Caco-2 (cell line): ENCODE data around the gene FBXW7. TPM values are rescaled to one million over a fixed set of nuclear protein-coding genes. Genes with fewer than 3 reads are reported as not detected.

Experiments used
- BruUV-seq: library from RNA; stranded (reverse); fragments of 400-500 nt; replicated peaks from 2 replicates; lab custom pipeline; 2021; lab: Mats Ljungman, UMichigan
- CTCF ChIA-PET: fragments of 300-600 bp; sonication (Branson Sonifier 250); formaldehyde crosslinking; loops from one replicate; lab custom pipeline; 2022; ENCODE audit warnings: antibody characterized with exemption; lab: Charles Lee
- POLR2A ChIA-PET: fragments of 300-600 bp; sonication (Branson Sonifier 250); formaldehyde crosslinking; loops from one replicate; lab custom pipeline; 2022; ENCODE audit warnings: antibody characterized with exemption; lab: Charles Lee
- DNase-seq, 2 experiments: peaks; one replicate each; pipeline versions ENCODE4 v3.0.0 to v3.0.0-alpha.2; 2020 to 2022
- H3K27me3 ChIP-seq: replicated peaks from 2 replicates; pipeline ENCODE4 v1.6.0; 2011; ENCODE audit warnings: low read length; ENCODE audit not compliant: control insufficient read depth, insufficient read depth
- H3K36me3 ChIP-seq: 2 replicates; pipeline ENCODE4 v1.5.1; 2011; ENCODE audit warnings: low read length; ENCODE audit not compliant: control insufficient read depth, insufficient read depth
- H3K4me1 ChIP-seq: fragments of 250-450 bp; sonication (Bioruptor Pico); 2 replicates; pipeline ENCODE4 v1.5.1; 2020; ENCODE audit warnings: mild to moderate bottlenecking
- H3K4me3 ChIP-seq: 2 replicates; pipeline ENCODE4 v1.5.1; 2011; ENCODE audit warnings: low read depth, mild to moderate bottlenecking, control low read depth, low read length
- H3K9me3 ChIP-seq: fragments of 250-450 bp; sonication (Bioruptor Pico); 2 replicates; pipeline ENCODE4 v1.5.1; 2020; ENCODE audit warnings: mild to moderate bottlenecking, moderate library complexity
- H3K27ac Mint-ChIP-seq: one replicate; pipeline ENCODE4 v1.8.0; 2022; ENCODE audit warnings: mixed read lengths; ENCODE audit not compliant: unreplicated experiment
- H3K27me3 Mint-ChIP-seq: one replicate; pipeline ENCODE4 v1.8.0; 2022; ENCODE audit warnings: mixed read lengths; ENCODE audit not compliant: insufficient read depth, unreplicated experiment
- H3K36me3 Mint-ChIP-seq: one replicate; pipeline ENCODE4 v1.8.0; 2022; ENCODE audit warnings: mild to moderate bottlenecking, mixed read lengths; ENCODE audit not compliant: insufficient read depth, unreplicated experiment
- H3K4me1 Mint-ChIP-seq: one replicate; pipeline ENCODE4 v1.8.0; 2022; ENCODE audit warnings: low read depth, mixed read lengths; ENCODE audit not compliant: unreplicated experiment
- H3K4me3 Mint-ChIP-seq: one replicate; pipeline ENCODE4 v1.8.0; 2022; ENCODE audit warnings: mild to moderate bottlenecking, moderate library complexity, mixed read lengths; ENCODE audit not compliant: unreplicated experiment
- H3K9me3 Mint-ChIP-seq: one replicate; pipeline ENCODE4 v1.8.0; 2022; ENCODE audit warnings: mixed read lengths; ENCODE audit not compliant: unreplicated experiment
- intact Hi-C: fragments of 100-400 bp; cut with micrococcal nuclease; formaldehyde crosslinking; loops from one replicate; pipeline ENCODE4 v1.10.0; 2022; ENCODE audit not compliant: unreplicated experiment
- total RNA-seq: library from RNA; stranded (reverse); gene quantifications from 2 replicates; pipeline ENCODE4 v1.2.3, GENCODE V29; 2022
- TF ChIP-seq, protein P1 (sequence below), 2 experiments: fragments of 200-600 bp in 1 of 2; IDR thresholded peaks; 1 replicate in 1 of 2; 2 replicates in 1 of 2; pipeline versions ENCODE4 v1.5.1 to v1.8.0; 2011 to 2022; ENCODE audit warnings: antibody characterized with exemption in 1 of 2, control low read depth in 1 of 2, inconsistent platforms in 1 of 2, low read depth in 1 of 2, low read length in 1 of 2, mild to moderate bottlenecking in 1 of 2, moderate library complexity in 1 of 2; ENCODE audit not compliant: insufficient read depth in 1 of 2, severe bottlenecking in 1 of 2, unreplicated experiment in 1 of 2

The FBXW7 gene
- total RNA-seq, 1 experiment from 2014 or later = 34.1 TPM

- H3K4me3 Mint-ChIP-seq = no peak overlapping the region
- Histone ChIP-seq H3K27me3 (no peaks in the 10 kb centered on the region), H3K4me3 (no peak overlapping the region), H3K9me3 (no peaks in the 10 kb centered on the region), H3K36me3 (no peaks in the 10 kb centered on the region), H3K4me1 (peaks cover 27% of the 10 kb centered on the region)
- no peaks in the 10 kb centered on the region for H3K36me3 Mint-ChIP-seq
- H3K27ac Mint-ChIP-seq = no peak overlapping the region
- CTCF ChIA-PET = interaction anchor here (1.0 to 1.2 kb wide), 2 partner anchors 38 to 40 kb away, joined by 4 to 8 read pairs; no protein-coding TSS in a partner anchor
- TF ChIP-seq, protein P1, sequence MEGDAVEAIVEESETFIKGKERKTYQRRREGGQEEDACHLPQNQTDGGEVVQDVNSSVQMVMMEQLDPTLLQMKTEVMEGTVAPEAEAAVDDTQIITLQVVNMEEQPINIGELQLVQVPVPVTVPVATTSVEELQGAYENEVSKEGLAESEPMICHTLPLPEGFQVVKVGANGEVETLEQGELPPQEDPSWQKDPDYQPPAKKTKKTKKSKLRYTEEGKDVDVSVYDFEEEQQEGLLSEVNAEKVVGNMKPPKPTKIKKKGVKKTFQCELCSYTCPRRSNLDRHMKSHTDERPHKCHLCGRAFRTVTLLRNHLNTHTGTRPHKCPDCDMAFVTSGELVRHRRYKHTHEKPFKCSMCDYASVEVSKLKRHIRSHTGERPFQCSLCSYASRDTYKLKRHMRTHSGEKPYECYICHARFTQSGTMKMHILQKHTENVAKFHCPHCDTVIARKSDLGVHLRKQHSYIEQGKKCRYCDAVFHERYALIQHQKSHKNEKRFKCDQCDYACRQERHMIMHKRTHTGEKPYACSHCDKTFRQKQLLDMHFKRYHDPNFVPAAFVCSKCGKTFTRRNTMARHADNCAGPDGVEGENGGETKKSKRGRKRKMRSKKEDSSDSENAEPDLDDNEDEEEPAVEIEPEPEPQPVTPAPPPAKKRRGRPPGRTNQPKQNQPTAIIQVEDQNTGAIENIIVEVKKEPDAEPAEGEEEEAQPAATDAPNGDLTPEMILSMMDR (IDR thresholded peaks at IDR 0.05; ENCODE audit: insufficient read depth in 1 of 2, low read depth in 1 of 2, low read length in 1 of 2, severe bottlenecking in 1 of 2, unreplicated experiment in 1 of 2) = peak in 1 of 2 experiments; percentile 17
- BruUV-seq = no TSS peak
- no peaks in the 10 kb centered on the region for H3K27me3 Mint-ChIP-seq
- intact Hi-C loops = loop anchor here (1.0 kb wide), 2 partner anchors 76 to 180 kb away; partner anchors contain the start of gene FBXW7
- H3K9me3 Mint-ChIP-seq = no peaks in the 10 kb centered on the region
- peak in 1 of 2 experiments; percentile 47 for DNase-seq
- H3K4me1 Mint-ChIP-seq = peaks cover 22% of the 10 kb centered on the region
- POLR2A ChIA-PET = no interaction called here
Measured at GRCh38 chr4:152460488-152460887, 75.4 kb downstream of the FBXW7 start.

GRCh38 chr4:152459326-152459725 lies 76.6 kb downstream of the FBXW7 start:
- BruUV-seq = no TSS peak
- no peaks in the 10 kb centered on the region for H3K9me3 Mint-ChIP-seq
- intact Hi-C loops = no loop called here
- H3K27ac Mint-ChIP-seq = no peak overlapping the region
- peaks cover 25% of the 10 kb centered on the region for H3K4me1 Mint-ChIP-seq
- no peaks in the 10 kb centered on the region for H3K36me3 Mint-ChIP-seq
- H3K4me3 Mint-ChIP-seq = no peak overlapping the region
- no peak overlapping the region for H3K4me3 ChIP-seq
- ChIA-PET POLR2A (no interaction called here), CTCF (interaction anchor here (0.6 kb wide), 1 partner anchor 77 kb away, joined by 3 read pairs; no protein-coding TSS in a partner anchor)
- H3K27me3 ChIP-seq = no peaks in the 10 kb centered on the region
- no peaks in the 10 kb centered on the region for H3K27me3 Mint-ChIP-seq
- H3K36me3 ChIP-seq = no peaks in the 10 kb centered on the region
- no peak for DNase-seq
- TF ChIP-seq, protein P1 (IDR thresholded peaks at IDR 0.05; ENCODE audit: insufficient read depth in 1 of 2, low read depth in 1 of 2, low read length in 1 of 2, severe bottlenecking in 1 of 2, unreplicated experiment in 1 of 2) = no peak
- peaks cover 26% of the 10 kb centered on the region for H3K4me1 ChIP-seq
- no peaks in the 10 kb centered on the region for H3K9me3 ChIP-seq

GRCh38 chr4:152458801-152459302 lies 77.0 kb downstream of the FBXW7 start:
- no peaks in the 10 kb centered on the region for H3K27me3 Mint-ChIP-seq
- H3K4me3 ChIP-seq = no peak overlapping the region
- no peaks in the 10 kb centered on the region for H3K9me3 Mint-ChIP-seq
- DNase-seq = no peak
- H3K27me3 ChIP-seq = no peaks in the 10 kb centered on the region
- H3K36me3 Mint-ChIP-seq = no peaks in the 10 kb centered on the region
- no peaks in the 10 kb centered on the region for H3K36me3 ChIP-seq
- POLR2A ChIA-PET = no interaction called here
- H3K4me3 Mint-ChIP-seq = no peak overlapping the region
- intact Hi-C loops = no loop called here
- no peaks in the 10 kb centered on the region for H3K9me3 ChIP-seq
- H3K4me1 ChIP-seq = peaks cover 21% of the 10 kb centered on the region
- TF ChIP-seq, protein P1 (IDR thresholded peaks at IDR 0.05; ENCODE audit: insufficient read depth in 1 of 2, low read depth in 1 of 2, low read length in 1 of 2, severe bottlenecking in 1 of 2, unreplicated experiment in 1 of 2) = no peak
- BruUV-seq = no TSS peak
- CTCF ChIA-PET = interaction anchor here (0.6 kb wide), 1 partner anchor 77 kb away, joined by 3 read pairs; no protein-coding TSS in a partner anchor
- peaks cover 20% of the 10 kb centered on the region for H3K4me1 Mint-ChIP-seq
- no peak overlapping the region for H3K27ac Mint-ChIP-seq
